Transverse colon (tissue), 3 donors: Measurements from ENCODE around the gene CCR3.

Experiments
- POLR2A ChIP-seq: fragments of 450-650 bp; IDR thresholded peaks from one replicate; pipeline ENCODE4 v1.6.1; 2016; ENCODE audit warnings: antibody characterized with exemption, mild to moderate bottlenecking, moderate library complexity
- TF ChIP-seq, protein P1 (sequence below), 5 experiments: fragments of 200-600 bp in 3 of 5; fragments of 450-650 bp in 2 of 5; sonication (generic) in 3 of 5; IDR thresholded peaks; 1 replicate in 2 of 5; 2 replicates in 3 of 5; pipeline ENCODE4 v1.5.1; 2016 to 2017; ENCODE audit warnings: antibody characterized with exemption in 5 of 5, inconsistent platforms in 3 of 5, mild to moderate bottlenecking in 2 of 5, moderate library complexity in 1 of 5

- TF ChIP-seq POLR2A: no peak
- TF ChIP-seq, protein P1, sequence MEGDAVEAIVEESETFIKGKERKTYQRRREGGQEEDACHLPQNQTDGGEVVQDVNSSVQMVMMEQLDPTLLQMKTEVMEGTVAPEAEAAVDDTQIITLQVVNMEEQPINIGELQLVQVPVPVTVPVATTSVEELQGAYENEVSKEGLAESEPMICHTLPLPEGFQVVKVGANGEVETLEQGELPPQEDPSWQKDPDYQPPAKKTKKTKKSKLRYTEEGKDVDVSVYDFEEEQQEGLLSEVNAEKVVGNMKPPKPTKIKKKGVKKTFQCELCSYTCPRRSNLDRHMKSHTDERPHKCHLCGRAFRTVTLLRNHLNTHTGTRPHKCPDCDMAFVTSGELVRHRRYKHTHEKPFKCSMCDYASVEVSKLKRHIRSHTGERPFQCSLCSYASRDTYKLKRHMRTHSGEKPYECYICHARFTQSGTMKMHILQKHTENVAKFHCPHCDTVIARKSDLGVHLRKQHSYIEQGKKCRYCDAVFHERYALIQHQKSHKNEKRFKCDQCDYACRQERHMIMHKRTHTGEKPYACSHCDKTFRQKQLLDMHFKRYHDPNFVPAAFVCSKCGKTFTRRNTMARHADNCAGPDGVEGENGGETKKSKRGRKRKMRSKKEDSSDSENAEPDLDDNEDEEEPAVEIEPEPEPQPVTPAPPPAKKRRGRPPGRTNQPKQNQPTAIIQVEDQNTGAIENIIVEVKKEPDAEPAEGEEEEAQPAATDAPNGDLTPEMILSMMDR (IDR thresholded peaks at IDR 0.05): no peak
Measured at GRCh38 chr3:46221938-46222337, 20.3 kb upstream of the CCR3 start.
